NCI-H1417 (cell line): ENCODE measurements around the gene CKS1B.
"Not testable (repeated sequence)": the region's sequence is repeated elsewhere in the genome, so short reads cannot be mapped to it uniquely, and the experiment has no call there.

ENCODE experiments used
- DNase-seq, 3 experiments: peaks; one replicate each; lab custom pipeline; 2025; lab: John Stamatoyannopoulos, UW

Gene CKS1B

GRCh38 chr1:154964359-154964758, 10.1 kb upstream of the CKS1B start:
- no peak for DNase-seq

DNA sequence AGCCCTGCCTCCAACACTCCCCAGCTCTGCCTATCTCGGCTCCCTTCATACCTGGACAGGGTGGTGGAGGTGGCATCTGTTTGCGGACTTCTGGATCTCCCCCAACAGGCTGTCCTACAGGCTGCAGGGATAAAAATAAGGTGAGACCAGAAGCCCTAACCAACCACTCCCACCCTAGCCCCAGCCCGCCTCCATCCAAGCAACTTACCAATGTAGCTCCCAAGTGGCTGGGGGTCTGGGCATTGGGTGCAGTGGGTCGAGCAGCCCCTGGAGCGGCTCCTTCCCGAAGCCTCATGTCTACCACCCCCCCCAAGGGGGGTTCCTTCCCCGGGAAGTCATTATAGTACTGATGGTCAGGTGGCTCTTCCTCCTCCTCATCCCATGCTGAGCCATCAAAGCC, 8.4 kb upstream of the CKS1B start:
- no peak for DNase-seq

DNA sequence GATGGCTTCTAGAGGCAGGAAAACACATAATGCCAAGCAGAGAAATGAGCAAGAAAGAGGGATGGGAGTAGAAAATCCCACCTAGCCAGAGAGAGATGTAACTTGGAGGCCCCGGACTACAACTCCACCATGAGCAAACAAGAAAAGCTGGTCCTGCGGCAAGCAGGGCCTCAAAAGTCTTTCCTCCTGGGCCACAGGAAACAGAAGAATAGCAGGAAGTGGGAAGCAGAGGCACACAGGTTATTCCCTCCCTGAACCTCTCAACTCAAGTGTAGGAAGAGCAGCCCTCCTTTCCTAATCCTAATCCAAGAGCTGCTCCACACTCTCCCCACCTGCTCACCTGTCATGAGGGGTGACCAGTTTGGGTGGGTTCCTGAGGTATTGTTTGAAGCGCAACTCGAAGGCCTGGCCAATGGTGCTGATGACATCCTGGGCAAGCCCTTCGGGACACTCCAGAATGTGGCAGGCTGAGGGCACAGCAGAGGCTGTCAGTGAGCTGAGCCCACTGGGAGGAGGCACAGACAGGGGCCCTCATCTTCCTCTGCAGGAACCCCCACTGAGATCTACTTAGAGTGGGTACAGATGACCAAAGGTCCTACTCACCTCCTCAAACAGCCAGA, 7.0 kb upstream of the CKS1B start:
- no peak for DNase-seq

DNA sequence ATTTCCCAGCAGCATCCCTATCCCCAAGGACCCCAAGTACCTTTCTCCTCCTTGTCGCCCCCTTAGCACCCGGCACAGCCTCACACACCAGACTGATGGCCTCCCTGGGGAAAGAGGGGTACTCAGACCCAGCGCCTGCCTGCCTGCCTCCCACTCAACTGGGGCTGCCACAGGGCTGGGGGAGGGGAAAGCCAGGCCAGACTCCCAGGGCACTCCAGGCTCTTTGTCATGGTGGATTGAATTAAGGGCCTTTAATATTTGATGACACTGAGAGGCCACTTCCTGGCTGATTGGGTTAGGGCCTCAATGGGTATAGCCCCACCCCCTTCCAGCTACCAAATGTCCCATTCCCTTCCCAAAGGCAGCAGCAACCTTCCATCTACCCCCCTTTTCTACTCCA, 5.8 kb upstream of the CKS1B start:
- DNase-seq = no peak

- no peak for DNase-seq
Observed at GRCh38 chr1:154969246-154969645, 5.2 kb upstream of the CKS1B start.

DNA sequence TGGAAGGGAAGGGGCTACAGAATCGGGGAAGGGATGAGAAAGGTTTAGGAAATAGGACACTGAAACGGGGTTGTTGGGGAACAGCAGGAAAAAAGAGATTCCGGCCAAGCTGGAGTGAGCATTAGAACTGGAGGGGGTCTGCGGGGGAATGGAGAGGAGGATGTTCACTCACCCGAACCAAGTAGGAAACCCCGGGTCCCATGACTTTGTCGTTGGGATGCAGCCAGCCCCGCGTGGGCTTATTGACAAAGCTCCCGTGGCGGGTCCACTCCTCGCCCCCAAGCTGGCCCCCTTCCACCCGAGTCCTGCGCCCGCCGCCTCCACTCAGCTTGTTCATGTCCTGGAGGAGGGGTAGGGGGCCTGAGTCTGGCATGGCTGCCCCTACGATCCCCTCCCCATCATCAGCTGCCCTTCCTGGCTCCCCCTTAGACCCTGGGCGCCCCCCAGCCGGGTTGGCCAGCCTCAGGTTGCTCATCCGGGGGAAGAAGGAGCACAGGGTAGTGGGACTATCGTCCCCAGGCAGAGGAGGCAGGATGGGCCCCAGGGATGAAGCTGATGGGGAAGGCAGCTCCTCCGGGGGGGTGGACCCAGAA, 4.5 kb upstream of the CKS1B start:
- no peak for DNase-seq

DNA sequence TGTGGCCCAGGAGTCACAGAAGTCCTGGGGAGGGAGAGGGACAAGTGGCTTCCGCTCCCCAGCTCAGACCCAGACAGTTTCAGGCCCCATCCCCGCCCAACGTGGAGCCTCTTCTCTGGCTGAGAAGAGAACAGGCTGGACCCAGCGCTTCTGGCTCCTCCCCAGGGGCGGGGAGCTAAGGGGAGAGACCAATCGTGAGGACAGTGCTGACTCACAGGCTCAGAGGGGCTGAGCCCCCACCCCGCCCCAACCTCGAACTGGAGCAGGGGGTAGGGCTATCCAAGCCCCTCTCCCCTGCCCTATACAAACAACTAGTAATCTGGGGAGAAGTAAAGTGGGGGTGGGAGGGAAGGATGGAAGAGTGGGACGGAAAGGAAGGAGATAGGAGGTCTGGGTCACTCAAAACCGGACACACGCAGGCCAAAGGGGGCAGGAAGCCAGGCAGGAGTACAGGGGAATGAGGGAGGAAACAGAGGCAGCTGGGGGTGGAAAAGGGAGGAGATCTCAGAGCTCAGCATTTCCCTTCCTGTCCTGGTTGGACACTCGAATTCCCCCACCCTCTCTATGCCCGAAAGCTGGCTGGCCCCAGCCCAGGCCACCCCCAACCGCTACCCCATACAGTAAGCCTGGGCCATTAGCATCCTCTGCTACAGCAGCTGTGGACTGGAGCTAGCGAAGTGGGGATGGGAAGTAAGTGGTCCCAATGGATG, 3.7 kb upstream of the CKS1B start, which contains the start of gene SHC1:
TSS of gene SHC1 (minus strand) at position 117 of the 710 bp plus-strand sequence. CDS start 221 bp downstream, outside the sequence.
- no peak for DNase-seq

DNA sequence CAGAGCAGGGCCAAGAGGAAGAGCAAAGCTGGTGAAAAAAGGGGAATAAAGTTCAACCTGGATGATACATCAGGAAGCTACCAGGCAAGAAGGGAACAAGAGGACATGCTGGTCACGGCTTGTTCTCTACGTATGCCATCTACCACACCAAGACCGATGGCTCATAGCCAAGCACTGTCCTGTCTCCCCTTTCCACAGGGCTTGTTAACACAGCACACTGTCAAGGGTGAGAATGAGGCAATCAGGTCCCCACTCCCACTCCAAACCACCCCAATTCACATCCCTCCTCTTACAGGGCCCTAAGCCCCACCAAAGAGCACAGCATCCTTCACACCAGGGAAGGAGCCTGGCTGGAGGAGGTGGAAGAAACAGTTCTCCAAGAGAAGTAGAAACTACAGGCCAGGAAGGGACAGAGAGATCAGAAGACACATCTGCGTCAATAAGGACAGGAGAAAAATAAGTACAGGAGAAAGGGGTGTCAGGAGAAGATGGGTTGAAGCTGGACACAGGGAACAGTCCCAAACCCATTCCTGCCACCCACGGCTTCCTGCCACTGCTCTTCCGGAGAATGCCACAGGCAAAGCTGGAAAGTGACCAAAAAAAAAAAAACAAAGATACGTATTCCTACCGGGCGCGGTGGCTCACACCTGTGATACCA, 3.0 kb upstream of the CKS1B start:
- no peak for DNase-seq

DNA sequence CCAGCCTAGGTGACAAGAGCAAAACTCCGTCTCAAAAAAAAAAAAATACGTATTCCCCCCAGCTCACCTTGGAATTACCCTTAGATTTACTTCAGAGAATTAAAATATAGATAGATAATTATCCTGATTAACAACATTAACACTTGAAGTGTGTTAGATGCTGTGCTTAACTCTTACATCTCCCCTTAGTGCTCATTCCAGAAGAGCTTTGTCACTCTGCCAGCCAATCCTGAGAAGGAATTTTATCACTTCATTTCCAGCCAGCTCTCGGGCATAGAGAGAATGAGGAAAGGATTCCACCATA, 2.3 kb upstream of the CKS1B start:
- DNase-seq = no peak

GRCh38 chr1:154972517-154973343, 1.8 kb upstream of the CKS1B start:
- DNase-seq = no peak

- DNase-seq = peak; percentile 88 to 96 (median 95)
Observed at GRCh38 chr1:154973344-154974101, 958 bp upstream of the CKS1B start.

GRCh38 chr1:154974808-154975408, 427 bp downstream of the CKS1B start:
- peak; percentile 98 to 99 (median 99) for DNase-seq

- peak; percentile 54 to 68 (median 60) for DNase-seq
Observed at GRCh38 chr1:154975409-154976059, 1.1 kb downstream of the CKS1B start.

DNA sequence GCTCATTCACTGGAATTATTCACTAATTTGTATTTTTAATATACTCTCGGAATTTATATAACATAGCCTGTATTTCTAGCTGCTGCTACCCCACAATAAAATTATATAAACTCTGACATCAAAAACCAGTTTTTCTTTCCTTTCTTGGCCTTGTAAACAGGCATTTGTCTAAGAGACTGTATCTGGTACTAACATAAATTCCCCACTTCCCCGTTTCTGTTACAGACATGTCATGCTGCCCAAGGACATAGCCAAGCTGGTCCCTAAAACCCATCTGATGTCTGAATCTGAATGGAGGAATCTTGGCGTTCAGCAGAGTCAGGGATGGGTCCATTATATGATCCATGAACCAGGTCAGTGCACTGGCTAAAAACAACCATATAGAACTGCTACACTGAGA, 3.3 kb downstream of the CKS1B start:
- not testable (repeated sequence) for DNase-seq

DNA sequence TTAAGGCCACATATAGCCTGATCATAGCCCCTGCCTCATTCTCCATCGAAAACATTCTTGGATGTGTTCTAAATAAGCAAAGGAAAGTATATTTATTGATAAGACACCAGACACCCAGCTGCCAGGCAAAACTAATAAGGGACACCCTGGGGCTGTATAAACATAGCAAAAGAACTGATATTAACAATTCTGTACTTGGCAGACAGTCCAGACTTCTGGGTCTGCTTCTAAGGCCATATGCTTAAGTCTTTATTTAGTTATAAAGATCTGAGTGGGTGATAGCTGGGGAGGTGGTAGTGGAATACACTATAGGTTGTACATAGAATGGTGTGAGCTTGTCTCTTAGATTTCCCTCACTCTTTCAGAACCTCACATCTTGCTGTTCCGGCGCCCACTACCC, 3.9 kb downstream of the CKS1B start:
- no peak for DNase-seq

DNA sequence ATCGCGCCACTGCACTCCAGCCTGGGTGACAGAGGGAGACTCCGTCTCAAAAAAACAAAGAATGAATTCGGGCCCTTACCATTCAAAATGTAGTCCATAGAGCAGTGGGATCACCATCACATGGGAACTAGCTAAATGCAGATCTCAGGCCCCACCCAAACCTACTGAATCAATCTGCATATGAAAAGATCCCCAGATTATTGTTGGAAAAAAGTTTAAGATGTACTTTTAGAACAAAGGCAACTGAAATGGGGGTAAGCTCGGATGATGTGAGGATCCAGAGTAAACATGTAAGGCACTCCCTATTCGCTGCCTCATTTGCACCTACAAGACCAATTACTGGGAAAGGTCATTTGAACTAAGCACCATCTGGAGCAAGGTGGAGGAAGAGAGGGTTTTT, 7.9 kb downstream of the CKS1B start:
- peak in 1 of 3 experiments; percentile 47 for DNase-seq

DNA sequence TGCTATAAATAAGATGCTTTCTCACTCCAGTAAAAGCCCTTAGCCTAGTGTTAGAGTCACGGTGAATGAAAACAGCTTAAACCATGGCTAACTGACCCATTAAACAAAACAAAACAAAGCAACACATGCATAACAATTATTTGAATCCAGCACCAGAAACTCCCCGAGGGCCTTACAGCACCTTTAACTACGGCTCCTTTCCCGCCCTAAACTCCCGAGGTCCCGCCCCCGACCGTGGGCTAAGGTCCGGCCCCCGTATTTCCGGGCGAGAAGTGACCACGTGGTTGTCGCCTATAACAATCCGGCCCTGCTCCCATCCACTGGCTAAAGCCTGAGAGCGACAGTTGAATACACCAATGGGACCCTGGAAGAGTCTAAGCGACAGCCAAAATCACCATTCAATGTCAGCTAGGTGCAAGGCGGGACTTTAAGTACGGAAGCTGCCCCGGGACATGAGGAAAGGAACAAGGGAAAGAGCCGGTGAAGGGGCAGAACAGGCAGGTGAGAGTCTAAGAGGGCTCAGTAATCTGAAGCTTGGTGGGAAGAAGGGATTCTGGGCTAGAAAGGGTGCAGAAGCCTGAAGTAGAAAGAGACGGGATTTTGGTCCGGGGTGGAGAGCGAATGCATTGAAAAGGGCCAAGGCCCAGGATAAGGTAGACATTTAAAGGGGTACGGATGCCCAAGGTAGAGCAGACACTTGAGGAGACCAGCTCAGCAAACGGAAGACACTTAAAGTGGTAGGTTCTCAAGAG, 8.6 kb downstream of the CKS1B start, which contains the start of gene FLAD1:
TSS of gene FLAD1 (plus strand) at position 448 of the 752 bp plus-strand sequence. CDS start 351 bp downstream, outside the sequence.
- peak; percentile 99 to 100 (median 100) for DNase-seq

- peak in 2 of 3 experiments; percentile 25 to 39 for DNase-seq
Observed at GRCh38 chr1:154983776-154984466, 9.4 kb downstream of the CKS1B start.

- not testable (repeated sequence) for DNase-seq
Observed at GRCh38 chr1:154986736-154987135, 12.3 kb downstream of the CKS1B start.
